GM19397 (cell line): Measurements from ENCODE around the gene SHLD2.
"Not testable (repeated sequence)": the region's sequence is repeated elsewhere in the genome, so short reads cannot be mapped to it uniquely, and the experiment has no call there.

Experiments used
- ATAC-seq: cut with Tn5 transposase; IDR thresholded peaks from one replicate; pipeline ENCODE4 v1.9.1; 2021; ENCODE audit warnings: mild to moderate bottlenecking, moderate library complexity; ENCODE audit not compliant: unreplicated experiment

The SHLD2 gene

GRCh38 chr10:87094373-87095235 is at the start of gene SHLD2, which contains the start of gene GLUD1:
Gene SHLD2, plus strand, starts transcription at chr10:87095206. Its CDS starts 56,149 bp downstream, at chr10:87151355.
Gene GLUD1, minus strand, starts transcription at chr10:87094843. Its CDS starts 74 bp downstream, at chr10:87094769.
- ATAC-seq, result peak; percentile 72

GRCh38 chr10:87045434-87045938 is 49.5 kb upstream of the SHLD2 start:
- ATAC-seq, result no peak

GRCh38 chr10:87053111-87053510 is 41.9 kb upstream of the SHLD2 start:
- no peak for ATAC-seq

- no peak for ATAC-seq
Observed at GRCh38 chr10:87053577-87054181, 41.3 kb upstream of the SHLD2 start.

- ATAC-seq, result no peak
Observed at GRCh38 chr10:87054373-87055295, 40.4 kb upstream of the SHLD2 start.

GRCh38 chr10:87058171-87058570 is 36.8 kb upstream of the SHLD2 start:
- ATAC-seq, result no peak

- ATAC-seq, result no peak
Observed at GRCh38 chr10:87059401-87059800, 35.6 kb upstream of the SHLD2 start.

- no peak for ATAC-seq
Observed at GRCh38 chr10:87060280-87060928, 34.6 kb upstream of the SHLD2 start.

GRCh38 chr10:87064651-87065050 is 30.4 kb upstream of the SHLD2 start:
- ATAC-seq, result no peak

- no peak for ATAC-seq
Observed at GRCh38 chr10:87066178-87066577, 28.8 kb upstream of the SHLD2 start.

GRCh38 chr10:87066865-87067264 is 28.1 kb upstream of the SHLD2 start:
- no peak for ATAC-seq

GRCh38 chr10:87068281-87068680 is 26.7 kb upstream of the SHLD2 start:
- no peak for ATAC-seq

- ATAC-seq, result no peak
Observed at GRCh38 chr10:87072449-87072848, 22.6 kb upstream of the SHLD2 start.

- not testable (repeated sequence) for ATAC-seq
Observed at GRCh38 chr10:87076421-87076820, 18.6 kb upstream of the SHLD2 start.

- no peak for ATAC-seq
Observed at GRCh38 chr10:87079106-87079836, 15.7 kb upstream of the SHLD2 start.

- ATAC-seq, result not testable (repeated sequence)
Observed at GRCh38 chr10:87080621-87081020, 14.4 kb upstream of the SHLD2 start.

GRCh38 chr10:87081574-87081973 is 13.4 kb upstream of the SHLD2 start:
- not testable (repeated sequence) for ATAC-seq

- ATAC-seq, result not testable (repeated sequence)
Observed at GRCh38 chr10:87082219-87082618, 12.8 kb upstream of the SHLD2 start.

- not testable (repeated sequence) for ATAC-seq
Observed at GRCh38 chr10:87083576-87084290, 11.3 kb upstream of the SHLD2 start.
